Skeletal muscle cell (primary cell): ENCODE results near the gene HIBCH.
"Not testable (repeated sequence)": the region's sequence is repeated elsewhere in the genome, so short reads cannot be mapped to it uniquely, and the experiment has no call there.

Experiments
- DNase-seq: peaks from one replicate; pipeline ENCODE4 v3.0.0-alpha.2; 2010; ENCODE audit warnings: low read depth
- H3K4me3 ChIP-seq: 2 replicates; pipeline ENCODE4 v1.5.1; 2011; ENCODE audit warnings: low read depth, mild to moderate bottlenecking, control low read depth, low read length, moderate library complexity

Gene HIBCH

GRCh38 chr2:190313880-190314279 is 5.7 kb downstream of the HIBCH start:
- DNase-seq: no peak
- H3K4me3 ChIP-seq: no peak overlapping the region

GRCh38 chr2:190312635-190313025 is 7.0 kb downstream of the HIBCH start:
- not testable (repeated sequence) for H3K4me3 ChIP-seq, DNase-seq

GRCh38 chr2:190311893-190312634 is 7.6 kb downstream of the HIBCH start:
- DNase-seq: no peak

GRCh38 chr2:190308031-190308430 is 11.6 kb downstream of the HIBCH start:
- no peak overlapping the region for H3K4me3 ChIP-seq
- no peak for DNase-seq

More at GRCh38 chr2:190311893-190312634, 7.6 kb downstream of the HIBCH start:
- no peak overlapping the region for H3K4me3 ChIP-seq

- no peak for DNase-seq
Measured at GRCh38 chr2:190304404-190304803, 15.2 kb downstream of the HIBCH start.

GRCh38 chr2:190303647-190304046 is 16.0 kb downstream of the HIBCH start:
- no peak overlapping the region for H3K4me3 ChIP-seq
- no peak for DNase-seq

More at GRCh38 chr2:190304404-190304803, 15.2 kb downstream of the HIBCH start:
- no peak overlapping the region for H3K4me3 ChIP-seq

- no peak for DNase-seq
- no peak overlapping the region for H3K4me3 ChIP-seq
Measured at GRCh38 chr2:190302052-190302451, 17.6 kb downstream of the HIBCH start.

- no peak for DNase-seq
- H3K4me3 ChIP-seq: no peak overlapping the region
Measured at GRCh38 chr2:190301032-190301431, 18.6 kb downstream of the HIBCH start.

GRCh38 chr2:190297880-190298279 is 21.7 kb downstream of the HIBCH start:
- H3K4me3 ChIP-seq, DNase-seq: not testable (repeated sequence)

GRCh38 chr2:190283783-190284182 is 35.8 kb downstream of the HIBCH start:
- DNase-seq: peak; percentile 37

GRCh38 chr2:190280565-190281350 is 38.9 kb downstream of the HIBCH start:
- H3K4me3 ChIP-seq: no peak overlapping the region
- DNase-seq: no peak

More at GRCh38 chr2:190283783-190284182, 35.8 kb downstream of the HIBCH start:
- no peak overlapping the region for H3K4me3 ChIP-seq

- not testable (repeated sequence) for DNase-seq, H3K4me3 ChIP-seq
Measured at GRCh38 chr2:190279256-190280134, 40.1 kb downstream of the HIBCH start.

- DNase-seq: no peak
- H3K4me3 ChIP-seq: no peak overlapping the region
Measured at GRCh38 chr2:190277234-190278112, 42.2 kb downstream of the HIBCH start.

GRCh38 chr2:190272457-190272842 is 47.2 kb downstream of the HIBCH start:
- DNase-seq: no peak
- no peak overlapping the region for H3K4me3 ChIP-seq

GRCh38 chr2:190271783-190272456 is 47.7 kb downstream of the HIBCH start:
- no peak overlapping the region for H3K4me3 ChIP-seq
- DNase-seq: no peak

- no peak overlapping the region for H3K4me3 ChIP-seq
- DNase-seq: no peak
Measured at GRCh38 chr2:190270298-190270697, 49.3 kb downstream of the HIBCH start.

- not testable (repeated sequence) for H3K4me3 ChIP-seq, DNase-seq
Measured at GRCh38 chr2:190269699-190270098, 49.9 kb downstream of the HIBCH start.

- DNase-seq: peak; percentile 52
- no peak overlapping the region for H3K4me3 ChIP-seq
Measured at GRCh38 chr2:190267302-190267701, 52.3 kb downstream of the HIBCH start.
